Smooth muscle cell (in vitro differentiated cells): ENCODE results near the gene EXOSC10. TPM values are rescaled to one million over a fixed set of nuclear protein-coding genes. Genes with fewer than 3 reads are reported as not detected.
"Not testable (repeated sequence)": the region's sequence is repeated elsewhere in the genome, so short reads cannot be mapped to it uniquely, and the experiment has no call there.

ENCODE experiments used
- DNase-seq: peaks from one replicate; lab custom pipeline; 2025; ENCODE audit not compliant: unreplicated experiment; lab: John Stamatoyannopoulos, UW
- H2AFZ ChIP-seq: fragments of 200-600 bp; sonication (generic); 2 replicates; pipeline ENCODE4 v1.6.0; 2016; ENCODE audit warnings: antibody characterized with exemption, low read depth, mild to moderate bottlenecking
- H3F3A ChIP-seq: fragments of 200-600 bp; sonication (generic); 2 replicates; pipeline ENCODE4 v1.6.0; 2017; ENCODE audit warnings: antibody characterized with exemption, low read depth
- H3K27ac ChIP-seq: fragments of 200-600 bp; sonication (generic); 2 replicates; pipeline ENCODE4 v1.5.1; 2016; ENCODE audit warnings: low read depth, mild to moderate bottlenecking
- H3K27me3 ChIP-seq: fragments of 200-600 bp; sonication (generic); 2 replicates; pipeline ENCODE4 v1.6.1; 2016; ENCODE audit warnings: low read depth, mild to moderate bottlenecking
- H3K36me3 ChIP-seq: fragments of 200-600 bp; sonication (generic); 2 replicates; pipeline ENCODE4 v1.5.1; 2016; ENCODE audit warnings: low read depth
- H3K4me1 ChIP-seq: fragments of 200-600 bp; sonication (generic); 2 replicates; pipeline ENCODE4 v1.5.1; 2016; ENCODE audit warnings: low read depth
- H3K4me2 ChIP-seq: fragments of 200-600 bp; sonication (generic); 2 replicates; pipeline ENCODE4 v1.6.0; 2016; ENCODE audit warnings: mild to moderate bottlenecking
- H3K4me3 ChIP-seq: fragments of 200-600 bp; sonication (generic); 2 replicates; pipeline ENCODE4 v1.5.1; 2016; ENCODE audit warnings: mild to moderate bottlenecking
- H3K79me2 ChIP-seq: fragments of 200-600 bp; sonication (generic); 2 replicates; pipeline ENCODE4 v1.6.0; 2016; ENCODE audit warnings: low read depth, mild to moderate bottlenecking
- H3K9ac ChIP-seq: fragments of 200-600 bp; sonication (generic); 2 replicates; pipeline ENCODE4 v1.6.0; 2016; ENCODE audit warnings: low read depth
- H3K9me3 ChIP-seq: fragments of 200-600 bp; sonication (generic); replicated peaks from 2 replicates; pipeline ENCODE4 v1.5.1; 2016; ENCODE audit warnings: low read depth
- H4K20me1 ChIP-seq: fragments of 200-600 bp; sonication (generic); 2 replicates; pipeline ENCODE4 v1.6.0; 2016; ENCODE audit warnings: low read depth
- WGBS: methylation state at CpG from one replicate; pipeline ENCODE4 v1.1.7; 2016; ENCODE audit warnings: low lambda C conversion rate; 5-methylcytosine and 5-hydroxymethylcytosine counted together
- polyA plus RNA-seq: library from polyadenylated mRNA; unstranded; fragments of >200 nt; fragmentation: Nextera tagmentation; extraction: Ambion mirVana; gene quantifications from 2 replicates; pipeline ENCODE4 v1.2.1, GENCODE V29; 2016
- total RNA-seq: library from RNA; depleted of rRNA; stranded (reverse); fragments of >200 nt; gene quantifications from 2 replicates; pipeline ENCODE4 v1.2.3, GENCODE V29; 2014
- TF ChIP-seq, protein P1 (sequence below): fragments of 200-600 bp; sonication (generic); IDR thresholded peaks from 2 replicates; pipeline ENCODE4 v1.5.1; 2017; ENCODE audit warnings: borderline replicate concordance, mild to moderate bottlenecking, antibody characterized with exemption; ENCODE audit not compliant: insufficient read depth, poor library complexity, severe bottlenecking

The EXOSC10 gene
- total and polyA plus RNA-seq, 2 experiments from 2014 or later = 49.2 to 59.9 TPM

DNA sequence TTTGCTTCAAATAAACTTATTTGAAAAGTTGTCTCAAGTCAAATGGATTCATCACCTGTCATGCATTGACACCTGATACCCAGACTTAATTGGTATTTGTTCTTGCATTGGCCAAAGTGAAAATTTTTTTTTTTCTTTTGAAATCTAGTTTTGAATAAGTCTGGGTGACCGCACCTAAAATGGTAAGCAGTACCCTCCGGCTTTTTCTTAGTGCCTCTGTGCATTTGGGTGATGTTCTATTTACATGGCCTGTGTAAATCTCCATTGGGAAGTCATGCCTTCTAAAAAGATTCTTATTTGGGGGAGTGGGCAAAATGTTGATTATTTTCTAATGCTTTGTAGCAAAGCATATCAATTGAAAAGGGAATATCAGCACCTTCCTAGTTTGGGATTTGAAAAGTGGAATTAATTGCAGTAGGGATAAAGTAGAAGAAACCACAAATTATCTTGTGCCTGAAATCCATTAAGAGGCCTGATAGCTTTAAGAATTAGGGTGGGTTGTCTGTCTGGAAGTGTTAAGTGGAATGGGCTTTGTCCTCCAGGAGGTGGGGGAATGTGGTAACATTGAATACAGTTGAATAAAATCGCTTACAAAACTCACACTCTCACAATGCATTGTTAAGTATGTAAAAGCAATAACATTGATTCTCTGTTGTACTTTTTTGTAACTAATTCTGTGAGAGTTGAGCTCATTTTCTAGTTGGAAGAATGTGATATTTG is 75.4 kb downstream of the EXOSC10 start:
- H3K4me3 ChIP-seq = no peak overlapping the region
- WGBS = 99% methylated on average over 3 of the region's 3 CpGs
- H3K27me3 ChIP-seq = no peaks in the 10 kb centered on the region
- H3K9ac ChIP-seq = no peak overlapping the region
- peaks cover 83% of the 10 kb centered on the region for H4K20me1 ChIP-seq
- no peaks in the 10 kb centered on the region for H3K4me1 ChIP-seq
- H3K4me2 ChIP-seq = no peak overlapping the region
- peaks cover 13% of the 10 kb centered on the region for H3F3A ChIP-seq
- TF ChIP-seq, protein P1, sequence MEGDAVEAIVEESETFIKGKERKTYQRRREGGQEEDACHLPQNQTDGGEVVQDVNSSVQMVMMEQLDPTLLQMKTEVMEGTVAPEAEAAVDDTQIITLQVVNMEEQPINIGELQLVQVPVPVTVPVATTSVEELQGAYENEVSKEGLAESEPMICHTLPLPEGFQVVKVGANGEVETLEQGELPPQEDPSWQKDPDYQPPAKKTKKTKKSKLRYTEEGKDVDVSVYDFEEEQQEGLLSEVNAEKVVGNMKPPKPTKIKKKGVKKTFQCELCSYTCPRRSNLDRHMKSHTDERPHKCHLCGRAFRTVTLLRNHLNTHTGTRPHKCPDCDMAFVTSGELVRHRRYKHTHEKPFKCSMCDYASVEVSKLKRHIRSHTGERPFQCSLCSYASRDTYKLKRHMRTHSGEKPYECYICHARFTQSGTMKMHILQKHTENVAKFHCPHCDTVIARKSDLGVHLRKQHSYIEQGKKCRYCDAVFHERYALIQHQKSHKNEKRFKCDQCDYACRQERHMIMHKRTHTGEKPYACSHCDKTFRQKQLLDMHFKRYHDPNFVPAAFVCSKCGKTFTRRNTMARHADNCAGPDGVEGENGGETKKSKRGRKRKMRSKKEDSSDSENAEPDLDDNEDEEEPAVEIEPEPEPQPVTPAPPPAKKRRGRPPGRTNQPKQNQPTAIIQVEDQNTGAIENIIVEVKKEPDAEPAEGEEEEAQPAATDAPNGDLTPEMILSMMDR = no peak
- H3K27ac ChIP-seq = no peak overlapping the region
- peaks cover 46% of the 10 kb centered on the region for H3K36me3 ChIP-seq
- H3K79me2 ChIP-seq = peaks cover 12% of the 10 kb centered on the region
- no peak for DNase-seq
- H3K9me3 ChIP-seq = no peaks in the 10 kb centered on the region
- H2AFZ ChIP-seq = no peak overlapping the region

DNA sequence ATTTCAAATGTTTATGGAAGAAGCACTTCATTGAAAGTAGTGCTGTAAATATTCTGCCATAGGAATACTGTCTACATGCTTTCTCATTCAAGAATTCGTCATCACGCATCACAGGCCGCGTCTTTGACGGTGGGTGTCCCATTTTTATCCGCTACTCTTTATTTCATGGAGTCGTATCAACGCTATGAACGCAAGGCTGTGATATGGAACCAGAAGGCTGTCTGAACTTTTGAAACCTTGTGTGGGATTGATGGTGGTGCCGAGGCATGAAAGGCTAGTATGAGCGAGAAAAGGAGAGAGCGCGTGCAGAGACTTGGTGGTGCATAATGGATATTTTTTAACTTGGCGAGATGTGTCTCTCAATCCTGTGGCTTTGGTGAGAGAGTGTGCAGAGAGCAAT is 76.5 kb downstream of the EXOSC10 start:
- H3K9ac ChIP-seq = no peak overlapping the region
- peaks cover 13% of the 10 kb centered on the region for H3F3A ChIP-seq
- TF ChIP-seq, protein P1 = no peak
- no peaks in the 10 kb centered on the region for H3K27me3 ChIP-seq
- H3K36me3 ChIP-seq = peaks cover 49% of the 10 kb centered on the region
- H3K9me3 ChIP-seq = no peaks in the 10 kb centered on the region
- H3K4me3 ChIP-seq = no peak overlapping the region
- H3K27ac ChIP-seq = no peak overlapping the region
- peaks cover 12% of the 10 kb centered on the region for H3K79me2 ChIP-seq
- no peak overlapping the region for H3K4me2 ChIP-seq
- H4K20me1 ChIP-seq = peaks cover 91% of the 10 kb centered on the region
- 97% methylated on average over 14 of the region's 14 CpGs for WGBS
- H2AFZ ChIP-seq = no peak overlapping the region
- no peaks in the 10 kb centered on the region for H3K4me1 ChIP-seq
- no peak for DNase-seq

DNA sequence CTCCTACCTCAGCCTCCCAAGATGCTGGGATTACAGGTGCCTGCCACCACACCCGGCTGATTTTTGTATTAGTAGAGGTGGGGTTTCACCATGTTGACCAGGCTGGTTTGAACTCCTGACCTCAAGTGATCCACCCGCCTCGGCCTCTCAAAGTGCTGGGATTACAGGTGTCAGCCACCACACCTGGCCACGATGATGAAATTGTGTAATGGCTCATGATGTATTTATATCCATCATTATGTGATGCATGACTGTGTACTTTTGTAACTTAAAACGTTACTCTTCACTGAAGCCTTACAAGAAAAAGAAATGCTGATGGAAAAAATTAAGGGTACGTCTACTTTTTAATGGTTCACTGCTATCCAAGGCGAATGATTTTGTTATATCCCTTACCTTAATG is 79.7 kb downstream of the EXOSC10 start:
- H3K4me1 ChIP-seq = no peaks in the 10 kb centered on the region
- peaks cover 49% of the 10 kb centered on the region for H3K36me3 ChIP-seq
- H2AFZ ChIP-seq = no peak overlapping the region
- no peak overlapping the region for H3K4me3 ChIP-seq
- H4K20me1 ChIP-seq = peaks cover 98% of the 10 kb centered on the region
- DNase-seq = no peak
- H3K4me2 ChIP-seq = no peak overlapping the region
- TF ChIP-seq, protein P1 = no peak
- no peak overlapping the region for H3K27ac ChIP-seq
- H3F3A ChIP-seq = peaks cover 13% of the 10 kb centered on the region
- no peak overlapping the region for H3K9ac ChIP-seq
- H3K27me3 ChIP-seq = no peaks in the 10 kb centered on the region
- 97% methylated on average over 7 of the region's 7 CpGs for WGBS
- H3K9me3 ChIP-seq = no peaks in the 10 kb centered on the region
- peaks cover 39% of the 10 kb centered on the region for H3K79me2 ChIP-seq

DNA sequence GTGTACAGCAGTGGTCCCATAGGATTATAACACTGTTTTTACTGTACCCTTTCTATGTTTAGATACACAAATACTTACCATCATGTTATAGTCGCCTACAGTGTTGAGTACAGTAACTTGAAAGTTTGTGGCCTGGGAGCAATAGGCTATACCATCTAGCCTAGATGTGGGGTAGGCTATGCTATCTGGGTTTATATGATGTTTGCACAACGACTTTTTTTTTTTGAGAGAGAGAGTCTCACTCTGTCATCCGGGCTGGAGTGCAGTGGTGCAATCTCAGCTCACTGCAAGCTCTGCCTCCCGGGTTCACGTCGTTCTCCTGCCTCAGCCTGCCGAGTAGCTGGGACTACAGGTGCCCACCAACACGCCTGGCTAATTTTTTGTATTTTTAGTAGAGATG is 80.3 kb downstream of the EXOSC10 start:
- DNase-seq, H3K4me2 ChIP-seq, H2AFZ ChIP-seq, H3K9me3 ChIP-seq, H3K4me1 ChIP-seq, H3K4me3 ChIP-seq, H3K9ac ChIP-seq, H3K27me3 ChIP-seq, H3K27ac ChIP-seq: not testable (repeated sequence)
- peaks cover 13% of the 10 kb centered on the region for H3F3A ChIP-seq
- peaks cover 99% of the 10 kb centered on the region for H4K20me1 ChIP-seq
- peaks cover 45% of the 10 kb centered on the region for H3K79me2 ChIP-seq
- peaks cover 48% of the 10 kb centered on the region for H3K36me3 ChIP-seq
- 97% methylated on average over 8 of the region's 8 CpGs for WGBS

Other genes starting within 250 kb of the EXOSC10 start
- 69.7 and 105 TPM in 2 replicates for gene TARDBP, start 87.2 kb downstream of the EXOSC10 start, total RNA-seq
- 90.6 and 103 TPM in 2 replicates for gene TARDBP, start 87.2 kb downstream of the EXOSC10 start, polyA plus RNA-seq
- not detected in 2 replicates for gene MASP2, start 52.6 kb downstream of the EXOSC10 start, total RNA-seq
- 0.26 and 0.35 TPM in 2 replicates for gene MASP2, start 52.6 kb downstream of the EXOSC10 start, polyA plus RNA-seq
- 30.7 and 43.9 TPM in 2 replicates for gene SRM, start 39.9 kb downstream of the EXOSC10 start, total RNA-seq
- gene SRM, start 39.9 kb downstream of the EXOSC10 start, polyA plus RNA-seq = 294 and 355 TPM in 2 replicates
- gene ANGPTL7, start 89.5 kb upstream of the EXOSC10 start, total RNA-seq = 0.22 TPM in 1 of 2 replicates, not detected in the other
- gene ANGPTL7, start 89.5 kb upstream of the EXOSC10 start, polyA plus RNA-seq = 0.31 and 0.40 TPM in 2 replicates
- gene MTOR, start 162.7 kb upstream of the EXOSC10 start, total RNA-seq = 26.8 and 26.9 TPM in 2 replicates
- gene MTOR, start 162.7 kb upstream of the EXOSC10 start, polyA plus RNA-seq = 11.2 and 13.4 TPM in 2 replicates
- gene UBIAD1, start 173.3 kb upstream of the EXOSC10 start, total RNA-seq = 4.7 and 5.8 TPM in 2 replicates
- gene UBIAD1, start 173.3 kb upstream of the EXOSC10 start, polyA plus RNA-seq = 7.9 and 12.7 TPM in 2 replicates